Body of pancreas (tissue), 4 donors: ENCODE data around the gene RHBDD3. TPM values are rescaled to one million over a fixed set of nuclear protein-coding genes. Genes with fewer than 3 reads are reported as not detected.

Experiments used
- ATAC-seq: fragments of 150-250 bp; one replicate; pipeline ENCODE4 v1.9.1; 2016
- DNase-seq, 4 donors: peaks; one replicate each; pipeline ENCODE4 v3.0.0-alpha.2; 2019
- H3K27ac ChIP-seq, 4 donors: fragments of 200-600 bp; sonication (generic); 1 replicate in 3 of 4; 2 replicates in 1 of 4; pipeline versions ENCODE4 v1.5.1 to v1.6.1; 2016 to 2019; ENCODE audit warnings: mild to moderate bottlenecking in 1 of 4, mixed read lengths in 1 of 4, moderate library complexity in 1 of 4
- H3K27me3 ChIP-seq, 2 donors: fragments of 200-600 bp; sonication (generic); one replicate each; pipeline ENCODE4 v1.6.0; 2016; ENCODE audit warnings: mild to moderate bottlenecking in 1 of 2
- H3K36me3 ChIP-seq, 2 donors: fragments of 200-600 bp; sonication (generic); replicated peaks in 1 of 2; 2 replicates each; pipeline ENCODE4 v1.5.1; 2016; ENCODE audit warnings: low read depth in 2 of 2; ENCODE audit not compliant: insufficient read depth in 1 of 2
- H3K4me1 ChIP-seq: fragments of 200-600 bp; sonication (generic); one replicate; pipeline ENCODE4 v1.6.0; 2016
- H3K4me3 ChIP-seq, 2 donors: fragments of 200-600 bp; sonication (generic); 1 replicate in 1 of 2; 2 replicates in 1 of 2; pipeline ENCODE4 v1.5.1; 2016 to 2019
- H3K9me3 ChIP-seq, 3 donors: fragments of 200-600 bp; sonication (generic); 1 replicate in 2 of 3; 2 replicates in 1 of 3; pipeline ENCODE4 v1.5.1; 2016
- POLR2A ChIP-seq, 3 donors: fragments of 450-650 bp; IDR thresholded peaks; one replicate each; pipeline ENCODE4 v1.6.1; 2016; ENCODE audit warnings: antibody characterized with exemption in 3 of 3, mild to moderate bottlenecking in 2 of 3
- WGBS, 2 donors: methylation state at CpG; one replicate each; pipeline ENCODE4 v1.1.5; 2017; 5-methylcytosine and 5-hydroxymethylcytosine counted together
- intact Hi-C: fragments of 100-400 bp; cut with DNase I; formaldehyde crosslinking; loops from one replicate; pipeline ENCODE4 v1.15.1; 2023
- total RNA-seq, 2 donors: library from RNA; depleted of rRNA; stranded (reverse); fragments of >200 nt; gene quantifications; one replicate each; pipeline ENCODE4 v1.1.0, GENCODE V29; 2016
- TF ChIP-seq, protein P1 (sequence below), 7 experiments: fragments of 450-650 bp in 4 of 7; fragments of 200-600 bp in 3 of 7; sonication (generic) in 3 of 7; IDR thresholded peaks; one replicate each; pipeline ENCODE4 v1.5.1; 2016 to 2019; ENCODE audit warnings: antibody characterized with exemption in 7 of 7

Gene RHBDD3
- total RNA-seq, 2 donors from 2014 or later: 32.4 to 42.2 TPM

GRCh38 chr22:29308148-29308790, 40.5 kb upstream of the RHBDD3 start:
- intact Hi-C loops: no loop called here
- ATAC-seq (no peak), DNase-seq (peak in 1 of 4 donors; percentile 21)
- H3K27me3 ChIP-seq: peaks cover 0 to under 1% of the 10 kb centered on the region in 2 donors
- peak overlapping the region in 1 of 4 donors; percentile 9 for H3K27ac ChIP-seq
- no peaks in the 10 kb centered on the region for H3K36me3 ChIP-seq
- TF ChIP-seq, protein P1, sequence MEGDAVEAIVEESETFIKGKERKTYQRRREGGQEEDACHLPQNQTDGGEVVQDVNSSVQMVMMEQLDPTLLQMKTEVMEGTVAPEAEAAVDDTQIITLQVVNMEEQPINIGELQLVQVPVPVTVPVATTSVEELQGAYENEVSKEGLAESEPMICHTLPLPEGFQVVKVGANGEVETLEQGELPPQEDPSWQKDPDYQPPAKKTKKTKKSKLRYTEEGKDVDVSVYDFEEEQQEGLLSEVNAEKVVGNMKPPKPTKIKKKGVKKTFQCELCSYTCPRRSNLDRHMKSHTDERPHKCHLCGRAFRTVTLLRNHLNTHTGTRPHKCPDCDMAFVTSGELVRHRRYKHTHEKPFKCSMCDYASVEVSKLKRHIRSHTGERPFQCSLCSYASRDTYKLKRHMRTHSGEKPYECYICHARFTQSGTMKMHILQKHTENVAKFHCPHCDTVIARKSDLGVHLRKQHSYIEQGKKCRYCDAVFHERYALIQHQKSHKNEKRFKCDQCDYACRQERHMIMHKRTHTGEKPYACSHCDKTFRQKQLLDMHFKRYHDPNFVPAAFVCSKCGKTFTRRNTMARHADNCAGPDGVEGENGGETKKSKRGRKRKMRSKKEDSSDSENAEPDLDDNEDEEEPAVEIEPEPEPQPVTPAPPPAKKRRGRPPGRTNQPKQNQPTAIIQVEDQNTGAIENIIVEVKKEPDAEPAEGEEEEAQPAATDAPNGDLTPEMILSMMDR (IDR thresholded peaks at IDR 0.05): no peak
- no peak for TF ChIP-seq POLR2A (IDR thresholded peaks at IDR 0.05)
- WGBS, 2 donors: 80 to 94% methylated on average over 7 to 10 of the region's 50 CpGs
- peaks cover 62% of the 10 kb centered on the region for H3K4me1 ChIP-seq
- H3K4me3 ChIP-seq: no peak overlapping the region
- no peaks in the 10 kb centered on the region for H3K9me3 ChIP-seq

DNA sequence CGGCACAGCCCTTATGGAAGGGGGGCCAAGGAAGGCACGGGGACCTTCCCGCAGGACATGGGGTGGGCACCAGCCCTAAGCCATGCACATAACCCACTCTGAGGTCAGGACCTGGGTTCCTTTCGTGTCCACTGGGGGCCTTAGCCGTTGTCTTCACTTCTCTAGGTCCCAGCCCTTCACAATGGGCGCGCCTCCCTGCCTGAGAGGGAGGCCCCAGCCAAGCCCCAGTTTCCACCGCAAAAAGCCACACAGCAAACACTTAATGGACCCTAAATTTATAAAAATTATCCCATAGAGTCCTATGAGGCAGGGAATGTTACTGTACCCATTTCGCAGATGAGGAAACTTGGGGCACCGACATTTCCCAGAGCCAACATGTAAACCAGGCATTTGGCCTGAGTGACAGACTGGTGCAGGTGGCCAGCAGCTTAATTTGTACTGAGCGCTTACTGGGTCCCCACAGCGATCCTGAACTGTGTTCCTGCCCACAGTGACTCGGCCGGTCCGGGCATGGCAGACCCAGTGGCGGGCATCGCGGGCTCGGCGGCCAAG, 39.9 kb upstream of the RHBDD3 start:
- Histone ChIP-seq H3K4me3 (peak overlapping the region in 1 of 2 donors; percentile 71), H3K36me3 (no peaks in the 10 kb centered on the region), H3K9me3 (no peaks in the 10 kb centered on the region), H3K4me1 (peaks cover 66% of the 10 kb centered on the region), H3K27ac (peak overlapping the region in 3 of 4 donors; percentile 51 to 84 (median 73)), H3K27me3 (no peaks in the 10 kb centered on the region)
- TF ChIP-seq, protein P1 (IDR thresholded peaks at IDR 0.05): no peak
- no peak for TF ChIP-seq POLR2A (IDR thresholded peaks at IDR 0.05)
- WGBS, 2 donors: 75 to 97% methylated on average over 6 to 20 of the region's 20 CpGs
- ATAC-seq (no peak), DNase-seq (no peak)
- intact Hi-C loops: no loop called here

GRCh38 chr22:29306835-29307595, 39.2 kb upstream of the RHBDD3 start:
- DNase-seq: peak; percentile 81 to 86 (median 83)
- 0 to 7% methylated on average over 19 to 62 of the region's 83 CpGs for WGBS, 2 donors
- TF ChIP-seq, protein P1 (IDR thresholded peaks at IDR 0.05): peak in 2 of 7 experiments; percentile 15 to 36
- peak in 2 of 3 donors; percentile 35 to 40 for TF ChIP-seq POLR2A (IDR thresholded peaks at IDR 0.05)
- Histone ChIP-seq H3K27me3 (no peaks in the 10 kb centered on the region), H3K4me1 (peaks cover 72% of the 10 kb centered on the region), H3K4me3 (peak overlapping the region; percentile 56 to 71), H3K27ac (peak overlapping the region; percentile 51 to 84 (median 72)), H3K36me3 (no peaks in the 10 kb centered on the region), H3K9me3 (no peaks in the 10 kb centered on the region)
- peak; percentile 75 for ATAC-seq
- intact Hi-C loops: no loop called here

GRCh38 chr22:29306175-29306834, 38.5 kb upstream of the RHBDD3 start, which contains the start of gene GAS2L1:
Gene GAS2L1, plus strand, starts transcription at chr22:29306650. Its CDS starts 1,456 bp downstream, at chr22:29308106.
- no peaks in the 10 kb centered on the region for H3K9me3 ChIP-seq
- no peaks in the 10 kb centered on the region for H3K27me3 ChIP-seq
- ATAC-seq: peak; percentile 67
- DNase-seq: peak; percentile 79 to 83 (median 80)
- TF ChIP-seq, protein P1 (IDR thresholded peaks at IDR 0.05): peak; percentile 50 to 78 (median 68)
- peak in 1 of 3 donors; percentile 37 for TF ChIP-seq POLR2A (IDR thresholded peaks at IDR 0.05)
- intact Hi-C loops: no loop called here
- no peaks in the 10 kb centered on the region for H3K36me3 ChIP-seq
- peak within 1 kb of the TSS; percentile 56 to 71 for H3K4me3 ChIP-seq
- peaks cover 65% of the 10 kb centered on the region for H3K4me1 ChIP-seq
- WGBS, 2 donors: 0% methylated on average over 11 to 40 of the region's 40 CpGs
- H3K27ac ChIP-seq: peak within 1 kb of the TSS; percentile 51 to 84 (median 72)
